ENCODE data around the gene PLA2G4C. TPM values are rescaled to one million over a fixed set of nuclear protein-coding genes. Genes with fewer than 3 reads are reported as not detected.
"Not testable (repeated sequence)": the region's sequence is repeated elsewhere in the genome, so short reads cannot be mapped to it uniquely, and the experiment has no call there.

PLA2G4C gene
- total RNA-seq, 1 experiment from 2014 or later, result 5.9 TPM

DNA sequence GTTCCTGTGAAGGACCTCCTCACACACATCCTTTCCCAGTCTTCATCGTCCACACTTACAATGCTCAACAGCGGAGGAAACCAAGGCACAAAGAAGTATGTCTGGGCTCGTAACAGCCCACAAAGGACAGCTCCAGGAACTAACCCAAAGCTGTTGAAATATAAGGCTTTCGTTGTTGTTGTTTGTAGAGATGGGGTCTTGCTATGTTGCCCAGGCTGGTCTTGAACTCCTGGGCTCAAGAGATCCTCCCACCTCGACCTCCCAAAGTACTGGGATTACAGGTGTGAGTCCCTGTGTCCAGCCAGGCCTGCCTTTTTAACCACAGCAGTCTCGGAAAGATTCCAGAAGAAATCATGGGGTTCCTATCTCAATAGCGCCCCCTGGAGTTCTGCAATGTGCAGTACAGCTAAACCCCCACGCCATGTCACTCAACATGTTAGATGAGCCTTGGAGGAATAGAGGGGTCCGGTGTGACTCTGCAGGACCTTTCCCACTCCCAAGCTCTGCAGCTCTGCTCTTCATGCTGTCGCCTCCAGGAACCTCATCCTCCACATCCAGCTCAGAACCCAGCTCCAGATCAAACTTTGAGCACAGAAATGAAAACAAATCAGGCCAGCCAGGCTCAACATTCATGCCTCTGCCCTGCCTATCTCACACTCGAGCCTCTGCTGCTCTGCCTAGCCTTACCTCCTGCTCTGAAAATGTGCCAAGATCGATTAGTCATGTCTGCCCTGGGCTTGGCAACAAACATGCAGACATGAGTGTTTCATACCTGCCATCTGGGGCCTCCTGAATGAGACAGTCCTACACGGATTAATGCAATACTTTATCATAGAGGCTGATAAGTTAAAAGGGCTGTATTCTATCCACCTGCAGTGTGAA lies 7.5 kb downstream of the PLA2G4C start:
- Histone ChIP-seq H3K9me3 (ENCODE audit: low read length) (no peaks in the 10 kb centered on the region), H2AFZ (ENCODE audit: low read length) (no peak overlapping the region), H3K4me1 (ENCODE audit: low read length) (peaks cover 8% of the 10 kb centered on the region), H4K20me1 (ENCODE audit: insufficient read depth, low read depth, low read length) (no peaks in the 10 kb centered on the region), H3K4me3 (ENCODE audit: low read length) (no peak overlapping the region), H3K79me2 (ENCODE audit: low read length) (no peaks in the 10 kb centered on the region), H3K27ac (ENCODE audit: low read length) (no peak overlapping the region), H3K36me3 (ENCODE audit: insufficient read depth, low read length) (no peaks in the 10 kb centered on the region), H3K27me3 (ENCODE audit: low read length) (no peaks in the 10 kb centered on the region), H3K4me2 (ENCODE audit: low read depth, low read length, poor library complexity, severe bottlenecking) (no peak overlapping the region), H3K9ac (ENCODE audit: low read length) (no peak overlapping the region), H3K9me2 (replicated peaks; ENCODE audit: insufficient read depth, low read length) (no peaks in the 10 kb centered on the region)
- DNase-seq, result peak; percentile 82

DNA sequence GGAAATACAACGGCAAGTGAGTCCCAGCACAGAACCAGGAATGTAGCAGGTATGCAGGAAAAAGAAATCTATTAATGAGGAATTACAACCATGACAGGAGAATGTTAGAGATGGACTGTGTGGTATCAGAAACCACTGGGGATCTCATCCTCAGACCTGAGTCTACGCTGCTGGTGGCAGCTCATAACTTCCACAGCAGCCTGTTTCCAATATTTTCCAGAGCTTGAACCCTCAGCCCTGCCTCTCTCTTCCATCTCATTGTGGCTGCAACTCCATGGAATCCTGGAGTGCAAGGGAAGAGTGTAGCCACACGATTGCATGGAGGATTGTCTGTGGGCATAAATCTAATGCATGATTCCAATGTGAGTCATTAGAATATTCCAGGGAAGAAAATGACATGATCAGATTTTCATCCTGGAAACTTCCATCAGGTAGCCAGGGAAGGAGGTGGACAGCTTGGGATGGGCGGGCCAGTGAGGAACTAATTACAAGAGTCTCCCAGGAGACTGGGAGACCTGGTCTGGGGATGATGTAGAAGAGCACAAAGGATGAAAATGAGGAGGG lies 14.9 kb downstream of the PLA2G4C start:
- H4K20me1 ChIP-seq (ENCODE audit: insufficient read depth, low read depth, low read length), result no peaks in the 10 kb centered on the region
- no peaks in the 10 kb centered on the region for H3K9me3 ChIP-seq (ENCODE audit: low read length)
- no peaks in the 10 kb centered on the region for H3K9me2 ChIP-seq (replicated peaks; ENCODE audit: insufficient read depth, low read length)
- H3K4me2 ChIP-seq (ENCODE audit: low read depth, low read length, poor library complexity, severe bottlenecking), result no peak overlapping the region
- no peak overlapping the region for H2AFZ ChIP-seq (ENCODE audit: low read length)
- H3K9ac ChIP-seq (ENCODE audit: low read length), result no peak overlapping the region
- H3K79me2 ChIP-seq (ENCODE audit: low read length), result no peaks in the 10 kb centered on the region
- DNase-seq, result no peak
- H3K27ac ChIP-seq (ENCODE audit: low read length), result no peak overlapping the region
- H3K36me3 ChIP-seq (ENCODE audit: insufficient read depth, low read length), result no peaks in the 10 kb centered on the region
- no peaks in the 10 kb centered on the region for H3K27me3 ChIP-seq (ENCODE audit: low read length)
- H3K4me3 ChIP-seq (ENCODE audit: low read length), result no peak overlapping the region
- H3K4me1 ChIP-seq (ENCODE audit: low read length), result no peaks in the 10 kb centered on the region

DNA sequence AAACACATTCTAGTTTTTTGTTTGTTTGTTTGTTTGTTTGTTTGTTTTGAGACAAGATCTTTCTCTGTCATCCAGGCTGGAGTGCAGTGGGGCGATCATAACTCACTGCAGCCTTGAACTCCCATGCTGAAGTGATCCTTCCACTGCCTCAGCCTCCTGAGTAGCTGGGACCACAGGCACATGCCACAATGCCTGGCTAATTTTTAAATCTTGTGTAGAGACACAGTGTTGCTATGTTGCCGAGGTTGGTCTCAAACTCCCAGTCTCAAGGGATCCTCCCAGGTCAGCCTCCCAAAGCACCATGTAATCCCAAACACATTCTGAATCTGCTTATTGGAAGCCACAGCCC lies 15.8 kb downstream of the PLA2G4C start:
- no peak for DNase-seq
- Histone ChIP-seq H3K9ac (ENCODE audit: low read length) (no peak overlapping the region), H3K9me2 (replicated peaks; ENCODE audit: insufficient read depth, low read length) (no peaks in the 10 kb centered on the region), H3K36me3 (ENCODE audit: insufficient read depth, low read length) (no peaks in the 10 kb centered on the region), H3K4me2 (ENCODE audit: low read depth, low read length, poor library complexity, severe bottlenecking) (no peak overlapping the region), H3K79me2 (ENCODE audit: low read length) (no peaks in the 10 kb centered on the region), H3K9me3 (ENCODE audit: low read length) (no peaks in the 10 kb centered on the region), H3K27ac (ENCODE audit: low read length) (no peak overlapping the region), H3K27me3 (ENCODE audit: low read length) (no peaks in the 10 kb centered on the region), H3K4me3 (ENCODE audit: low read length) (no peak overlapping the region), H2AFZ (ENCODE audit: low read length) (no peak overlapping the region), H3K4me1 (ENCODE audit: low read length) (peaks cover 8% of the 10 kb centered on the region), H4K20me1 (ENCODE audit: insufficient read depth, low read depth, low read length) (no peaks in the 10 kb centered on the region)

DNA sequence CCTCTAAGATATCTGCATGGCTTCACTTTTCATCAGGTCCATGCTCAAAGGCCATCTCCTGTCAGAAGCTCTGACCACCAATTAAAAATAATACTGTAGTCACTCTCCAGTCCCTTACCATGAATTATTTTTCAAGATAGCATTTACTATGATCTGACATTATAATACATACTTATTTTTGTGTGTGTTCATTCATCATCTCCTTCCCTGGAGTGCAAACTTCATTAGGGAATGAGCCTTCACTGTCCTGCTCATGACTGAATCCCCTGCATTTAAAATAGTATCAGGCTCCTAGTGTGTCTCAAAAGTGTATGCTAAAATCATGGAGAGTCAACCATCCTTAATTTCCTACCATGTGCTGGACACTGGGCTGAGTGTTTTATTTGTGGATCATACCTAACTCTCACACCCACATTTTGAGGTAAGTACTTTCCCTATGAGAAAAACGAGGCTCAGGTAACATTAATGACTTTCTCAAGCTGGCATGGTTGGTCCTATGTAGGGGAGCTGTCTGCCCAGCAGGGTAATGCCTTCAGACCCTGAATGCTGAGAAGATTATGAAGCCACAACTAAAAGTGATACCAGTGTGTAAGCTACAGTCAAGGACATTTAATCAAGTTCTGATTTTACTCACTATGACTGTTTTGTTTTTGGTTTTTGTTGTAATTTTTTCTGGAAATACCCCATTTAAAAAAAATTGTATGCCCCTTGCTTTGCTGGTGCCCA lies 16.3 kb downstream of the PLA2G4C start:
- Histone ChIP-seq H3K79me2 (ENCODE audit: low read length) (no peaks in the 10 kb centered on the region), H3K4me3 (ENCODE audit: low read length) (no peak overlapping the region), H4K20me1 (ENCODE audit: insufficient read depth, low read depth, low read length) (no peaks in the 10 kb centered on the region), H3K27ac (ENCODE audit: low read length) (no peak overlapping the region), H3K9ac (ENCODE audit: low read length) (no peak overlapping the region), H2AFZ (ENCODE audit: low read length) (no peak overlapping the region), H3K9me2 (replicated peaks; ENCODE audit: insufficient read depth, low read length) (no peaks in the 10 kb centered on the region), H3K36me3 (ENCODE audit: insufficient read depth, low read length) (no peaks in the 10 kb centered on the region), H3K27me3 (ENCODE audit: low read length) (no peaks in the 10 kb centered on the region), H3K4me1 (ENCODE audit: low read length) (peaks cover 10% of the 10 kb centered on the region), H3K9me3 (ENCODE audit: low read length) (no peaks in the 10 kb centered on the region), H3K4me2 (ENCODE audit: low read depth, low read length, poor library complexity, severe bottlenecking) (no peak overlapping the region)
- DNase-seq, result no peak

DNA sequence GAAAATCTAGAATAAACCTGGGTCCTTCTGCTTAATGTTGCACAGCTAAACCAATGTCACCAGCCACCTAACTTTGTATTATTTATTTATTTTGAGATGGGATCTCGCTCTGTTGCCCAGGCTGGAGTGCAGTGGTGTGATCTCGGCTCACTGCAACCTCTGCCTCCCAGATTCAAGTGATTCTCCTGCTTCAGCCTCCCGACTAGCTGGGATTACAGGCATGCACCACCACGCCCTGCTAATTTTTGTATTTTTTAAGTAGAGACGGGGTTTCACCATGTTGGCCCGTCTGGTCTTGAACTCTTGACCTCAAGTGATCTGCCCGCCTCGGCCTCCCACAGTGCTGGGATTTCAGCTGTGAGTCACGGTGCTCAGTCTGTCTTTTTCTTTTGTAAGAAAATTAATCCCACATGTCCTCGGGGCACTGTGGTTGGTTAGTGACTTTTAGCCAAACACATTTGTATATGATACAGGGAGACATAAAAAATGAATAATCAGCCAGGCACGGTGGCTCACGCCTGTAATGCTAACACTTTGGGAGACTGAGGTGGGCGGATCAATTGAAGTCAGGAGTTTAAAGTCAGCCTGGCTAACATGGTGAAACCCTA lies 19.4 kb downstream of the PLA2G4C start:
- not testable (repeated sequence) for H3K4me1 ChIP-seq (ENCODE audit: low read length); DNase-seq; H2AFZ ChIP-seq (ENCODE audit: low read length); H3K4me3 ChIP-seq (ENCODE audit: low read length); H3K27me3 ChIP-seq (ENCODE audit: low read length); H3K9me3 ChIP-seq (ENCODE audit: low read length); H3K9me2 ChIP-seq (replicated peaks; ENCODE audit: insufficient read depth, low read length); H3K4me2 ChIP-seq (ENCODE audit: low read depth, low read length, poor library complexity, severe bottlenecking); H4K20me1 ChIP-seq (ENCODE audit: insufficient read depth, low read depth, low read length); H3K9ac ChIP-seq (ENCODE audit: low read length); H3K79me2 ChIP-seq (ENCODE audit: low read length); H3K36me3 ChIP-seq (ENCODE audit: insufficient read depth, low read length); H3K27ac ChIP-seq (ENCODE audit: low read length)

DNA sequence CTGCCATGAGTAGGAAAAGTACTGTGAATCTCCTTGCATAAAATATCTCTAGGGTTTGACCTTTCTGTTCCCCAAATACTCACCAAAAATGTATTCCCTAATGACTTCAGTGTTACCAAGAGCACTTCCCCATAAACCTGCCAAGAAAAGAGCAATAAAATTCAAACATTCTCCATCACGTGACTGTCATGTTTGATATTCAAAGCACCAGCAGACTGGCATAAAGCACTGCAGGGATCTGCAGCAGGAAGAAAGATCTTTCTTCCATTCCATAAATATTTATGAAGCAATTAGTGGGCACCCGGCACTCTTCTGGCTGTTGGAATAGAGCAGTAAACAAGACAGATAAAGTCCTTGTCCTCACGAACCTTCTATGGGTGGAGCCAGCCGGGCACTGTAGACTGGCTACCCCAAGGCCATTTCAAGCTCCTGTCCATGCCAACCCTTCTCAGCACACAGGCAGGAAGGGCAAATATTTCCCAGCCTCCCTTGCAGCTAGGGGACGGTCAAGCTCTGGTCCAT lies 20.3 kb downstream of the PLA2G4C start:
- no peaks in the 10 kb centered on the region for H3K79me2 ChIP-seq (ENCODE audit: low read length)
- peaks cover 10% of the 10 kb centered on the region for H3K4me1 ChIP-seq (ENCODE audit: low read length)
- no peaks in the 10 kb centered on the region for H3K9me3 ChIP-seq (ENCODE audit: low read length)
- H3K27me3 ChIP-seq (ENCODE audit: low read length), result no peaks in the 10 kb centered on the region
- no peak overlapping the region for H2AFZ ChIP-seq (ENCODE audit: low read length)
- no peak for DNase-seq
- peak overlapping the region; percentile 14 for H3K4me2 ChIP-seq (ENCODE audit: low read depth, low read length, poor library complexity, severe bottlenecking)
- H3K9ac ChIP-seq (ENCODE audit: low read length), result no peak overlapping the region
- H3K36me3 ChIP-seq (ENCODE audit: insufficient read depth, low read length), result no peaks in the 10 kb centered on the region
- H3K27ac ChIP-seq (ENCODE audit: low read length), result no peak overlapping the region
- no peak overlapping the region for H3K4me3 ChIP-seq (ENCODE audit: low read length)
- no peaks in the 10 kb centered on the region for H4K20me1 ChIP-seq (ENCODE audit: insufficient read depth, low read depth, low read length)
- no peaks in the 10 kb centered on the region for H3K9me2 ChIP-seq (replicated peaks; ENCODE audit: insufficient read depth, low read length)

DNA sequence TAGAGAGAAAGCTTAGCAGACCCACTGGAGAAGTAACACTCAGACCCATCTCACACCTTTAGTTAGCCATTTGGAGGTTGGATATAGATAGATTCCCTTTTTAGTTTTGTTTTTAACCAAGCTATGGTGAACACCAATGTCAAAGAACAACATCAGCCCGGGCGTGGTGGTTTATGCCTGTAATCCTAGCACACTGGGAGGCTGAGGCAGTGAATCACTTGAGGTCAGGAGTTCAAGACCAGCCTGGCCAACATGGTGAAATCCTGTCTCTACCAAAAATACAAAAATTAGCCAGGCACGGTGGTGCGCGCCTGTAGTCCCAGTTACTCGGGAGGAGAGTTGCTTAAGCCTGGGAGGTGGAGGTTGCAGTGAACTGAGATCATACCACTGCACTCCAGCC lies 21.6 kb downstream of the PLA2G4C start:
- H3K4me1 ChIP-seq (ENCODE audit: low read length); H3K36me3 ChIP-seq (ENCODE audit: insufficient read depth, low read length); H3K9me3 ChIP-seq (ENCODE audit: low read length); DNase-seq; H4K20me1 ChIP-seq (ENCODE audit: insufficient read depth, low read depth, low read length); H3K27ac ChIP-seq (ENCODE audit: low read length); H3K9ac ChIP-seq (ENCODE audit: low read length); H2AFZ ChIP-seq (ENCODE audit: low read length); H3K4me3 ChIP-seq (ENCODE audit: low read length); H3K27me3 ChIP-seq (ENCODE audit: low read length); H3K9me2 ChIP-seq (replicated peaks; ENCODE audit: insufficient read depth, low read length); H3K4me2 ChIP-seq (ENCODE audit: low read depth, low read length, poor library complexity, severe bottlenecking); H3K79me2 ChIP-seq (ENCODE audit: low read length): not testable (repeated sequence)

All from Karpas-422 (cell line).